HepG2 (cell line): Measurements from ENCODE around the gene PLVAP. TPM values are rescaled to one million over a fixed set of nuclear protein-coding genes. Genes with fewer than 3 reads are reported as not detected.

Experiments
- BORCS8-MEF2B ChIP-seq: sonication (generic); formaldehyde crosslinking; IDR thresholded peaks from 2 replicates; pipeline ENCODE4 v1.8.0; 2022; ENCODE audit warnings: mild to moderate bottlenecking, missing genetic modification reagents
- JUND ChIP-seq: sonication (generic); formaldehyde crosslinking; IDR thresholded peaks from 2 replicates; pipeline ENCODE4 v1.8.0; 2022; ENCODE audit warnings: mild to moderate bottlenecking, missing genetic modification reagents
- LCORL ChIP-seq, 2 experiments: fragments of 450-650 bp in 1 of 2; sonication (generic) in 1 of 2; formaldehyde crosslinking in 1 of 2; IDR thresholded peaks; 2 replicates each; pipeline versions ENCODE4 v1.5.0 to v1.6.1; 2017 to 2020; ENCODE audit warnings: antibody characterized with exemption in 1 of 2, missing genetic modification reagents in 1 of 2
- ZFX ChIP-seq: sonication (generic); formaldehyde crosslinking; IDR thresholded peaks from 2 replicates; pipeline ENCODE4 v1.4.0; 2020; ENCODE audit warnings: mild to moderate bottlenecking, low read depth, missing genetic modification reagents, moderate library complexity
- ZKSCAN5 ChIP-seq: sonication (generic); formaldehyde crosslinking; IDR thresholded peaks from 2 replicates; pipeline ENCODE4 v1.5.1; 2020; ENCODE audit warnings: mild to moderate bottlenecking, missing genetic modification reagents
- ZNF205 ChIP-seq: IDR thresholded peaks from 2 replicates; pipeline ENCODE4 v1.6.1; 2018; ENCODE audit warnings: missing biosample characterization, missing genetic modification reagents
- ZNF24 ChIP-seq: fragments of 450-650 bp; IDR thresholded peaks from 2 replicates; pipeline ENCODE4 v1.6.1; 2017; ENCODE audit warnings: antibody characterized with exemption, mild to moderate bottlenecking
- ZSCAN9 ChIP-seq: IDR thresholded peaks from 2 replicates; pipeline ENCODE4 v1.6.1; 2016; ENCODE audit warnings: borderline replicate concordance
- ZZZ3 ChIP-seq: sonication (generic); formaldehyde crosslinking; IDR thresholded peaks from 2 replicates; pipeline ENCODE4 v1.4.0; 2020; ENCODE audit warnings: missing genetic modification reagents, mild to moderate bottlenecking, borderline replicate concordance
- polyA plus RNA-seq, 8 experiments: library from polyadenylated mRNA; depleted of rRNA in 3 of 8; stranded (reverse) in 7 of 8; unstranded in 1 of 8; fragments of >200 nt; fragmentation: Illumina TruSeq in 4 of 8; extraction: Trizol in 4 of 8; gene quantifications; 2 replicates each; pipeline versions ENCODE4 v1.2.1 to v1.2.3, GENCODE V29; 2011 to 2016; ENCODE audit warnings: low read depth in 4 of 8, missing spikeins in 1 of 8, mixed read lengths in 1 of 8; ENCODE audit not compliant: insufficient read depth in 1 of 8
- total RNA-seq, 5 experiments: library from RNA; depleted of rRNA; stranded (reverse); fragments of >200 nt; fragmentation: Illumina TruSeq; extraction: Trizol; gene quantifications; 2 replicates each; pipeline ENCODE4 v1.2.3, GENCODE V29; 2016; ENCODE audit warnings: low read depth in 1 of 5
- TF ChIP-seq, protein P1 (sequence below): sonication (generic); formaldehyde crosslinking; IDR thresholded peaks from 2 replicates; pipeline ENCODE4 v1.5.1; 2020; ENCODE audit warnings: mild to moderate bottlenecking, missing genetic modification reagents
- TF ChIP-seq, protein P2 (sequence below): sonication (generic); formaldehyde crosslinking; IDR thresholded peaks from 2 replicates; pipeline ENCODE4 v1.4.0; 2020; ENCODE audit warnings: missing genetic modification reagents
- TF ChIP-seq, protein P3 (sequence below): sonication (generic); formaldehyde crosslinking; IDR thresholded peaks from 2 replicates; pipeline ENCODE4 v1.5.1; 2020; ENCODE audit warnings: missing genetic modification reagents, mild to moderate bottlenecking, borderline replicate concordance
- TF ChIP-seq, protein P4 (sequence below): sonication (generic); formaldehyde crosslinking; IDR thresholded peaks from 2 replicates; pipeline ENCODE4 v1.8.0; 2022; ENCODE audit warnings: mild to moderate bottlenecking, missing genetic modification reagents; ENCODE audit not compliant: insufficient replicate concordance

Gene PLVAP
- total and polyA plus RNA-seq, 2 of the 13 experiments (the other 11 are each of a cell fraction or from before 2014, with no cell fraction given) = 0.26 TPM; not detected in 1

DNA sequence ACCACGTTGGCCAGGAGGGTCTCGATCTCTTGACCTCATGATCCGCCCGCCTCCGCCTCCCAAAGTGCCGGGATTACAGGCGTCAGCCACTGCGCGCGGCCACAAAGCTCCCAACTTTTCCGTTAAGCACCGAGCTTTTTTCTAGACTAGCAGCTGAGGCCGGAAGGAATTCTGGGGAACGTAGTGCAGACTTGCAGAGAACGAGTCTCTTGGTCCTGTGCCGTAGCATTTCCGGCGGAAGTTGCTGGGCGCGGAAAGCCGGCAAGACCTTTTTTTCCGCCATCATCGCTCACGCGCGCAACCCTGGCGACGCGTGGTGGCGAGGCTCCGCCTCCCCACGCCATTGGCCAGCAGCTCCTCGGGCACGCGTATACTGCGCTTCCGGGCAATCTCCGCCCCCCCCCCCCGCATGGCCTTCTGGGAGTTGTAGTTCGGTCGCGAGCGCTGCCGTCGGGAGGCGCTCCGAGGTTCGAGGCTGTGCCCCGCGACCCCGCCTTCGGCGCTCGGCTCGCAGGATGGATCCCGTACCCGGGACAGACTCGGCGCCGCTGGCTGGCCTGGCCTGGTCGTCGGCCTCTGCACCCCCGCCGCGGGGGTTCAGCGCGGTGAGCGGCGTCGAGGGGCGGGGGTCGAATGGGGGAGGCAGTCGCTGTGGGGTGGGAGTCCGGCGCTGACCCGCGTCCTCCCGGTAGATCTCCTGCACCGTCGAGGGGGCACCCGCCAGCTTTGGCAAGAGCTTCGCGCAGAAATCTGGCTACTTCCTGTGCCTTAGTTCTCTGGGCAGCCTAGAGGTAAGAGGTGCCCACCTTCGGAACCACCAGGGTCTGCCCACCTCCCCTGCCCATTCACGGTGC, 42.7 kb upstream of the PLVAP start, which contains the start of gene MVB12A (continued):
- TF ChIP-seq, protein P1, sequence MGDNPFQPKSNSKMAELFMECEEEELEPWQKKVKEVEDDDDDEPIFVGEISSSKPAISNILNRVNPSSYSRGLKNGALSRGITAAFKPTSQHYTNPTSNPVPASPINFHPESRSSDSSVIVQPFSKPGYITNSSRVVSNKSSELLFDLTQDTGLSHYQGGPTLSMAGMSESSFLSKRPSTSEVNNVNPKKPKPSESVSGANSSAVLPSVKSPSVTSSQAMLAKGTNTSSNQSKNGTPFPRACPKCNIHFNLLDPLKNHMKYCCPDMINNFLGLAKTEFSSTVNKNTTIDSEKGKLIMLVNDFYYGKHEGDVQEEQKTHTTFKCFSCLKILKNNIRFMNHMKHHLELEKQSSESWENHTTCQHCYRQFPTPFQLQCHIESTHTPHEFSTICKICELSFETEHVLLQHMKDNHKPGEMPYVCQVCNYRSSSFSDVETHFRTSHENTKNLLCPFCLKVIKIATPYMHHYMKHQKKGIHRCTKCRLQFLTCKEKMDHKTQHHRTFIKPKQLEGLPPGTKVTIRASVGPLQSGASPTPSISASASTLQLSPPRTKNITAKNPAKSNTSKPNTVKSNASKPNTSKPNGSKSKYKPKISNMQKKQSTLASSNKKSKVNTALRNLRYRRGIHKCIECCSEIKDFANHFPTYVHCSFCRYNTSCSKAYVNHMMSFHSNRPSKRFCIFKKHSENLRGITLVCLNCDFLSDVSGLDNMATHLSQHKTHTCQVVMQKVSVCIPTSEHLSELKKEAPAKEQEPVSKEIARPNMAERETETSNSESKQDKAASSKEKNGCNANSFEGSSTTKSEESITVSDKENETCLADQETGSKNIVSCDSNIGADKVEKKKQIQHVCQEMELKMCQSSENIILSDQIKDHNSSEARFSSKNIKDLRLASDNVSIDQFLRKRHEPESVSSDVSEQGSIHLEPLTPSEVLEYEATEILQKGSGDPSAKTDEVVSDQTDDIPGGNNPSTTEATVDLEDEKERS (CRISPR knock-in tag) = no peak
- TF ChIP-seq ZNF205 (CRISPR knock-in tag) (peak; percentile 35; the same call in 1 of the 2 replicates), ZZZ3 (peak; percentile 17; the same call in 1 of the 2 replicates), JUND (CRISPR knock-in tag) (no peak), ZNF24 (no peak), LCORL (IDR thresholded peaks at IDR 0.05) (no peak), LCORL (CRISPR knock-in tag; IDR thresholded peaks at IDR 0.05) (peak; percentile 72; the same call in 1 of the 2 replicates), ZFX (peak; percentile 22; the same call in 1 of the 2 replicates), ZSCAN9 (CRISPR knock-in tag) (no peak), ZKSCAN5 (CRISPR knock-in tag) (no peak), BORCS8-MEF2B (CRISPR knock-in tag) (no peak; the same call in 1 of the 2 replicates)
- TF ChIP-seq, protein P2, sequence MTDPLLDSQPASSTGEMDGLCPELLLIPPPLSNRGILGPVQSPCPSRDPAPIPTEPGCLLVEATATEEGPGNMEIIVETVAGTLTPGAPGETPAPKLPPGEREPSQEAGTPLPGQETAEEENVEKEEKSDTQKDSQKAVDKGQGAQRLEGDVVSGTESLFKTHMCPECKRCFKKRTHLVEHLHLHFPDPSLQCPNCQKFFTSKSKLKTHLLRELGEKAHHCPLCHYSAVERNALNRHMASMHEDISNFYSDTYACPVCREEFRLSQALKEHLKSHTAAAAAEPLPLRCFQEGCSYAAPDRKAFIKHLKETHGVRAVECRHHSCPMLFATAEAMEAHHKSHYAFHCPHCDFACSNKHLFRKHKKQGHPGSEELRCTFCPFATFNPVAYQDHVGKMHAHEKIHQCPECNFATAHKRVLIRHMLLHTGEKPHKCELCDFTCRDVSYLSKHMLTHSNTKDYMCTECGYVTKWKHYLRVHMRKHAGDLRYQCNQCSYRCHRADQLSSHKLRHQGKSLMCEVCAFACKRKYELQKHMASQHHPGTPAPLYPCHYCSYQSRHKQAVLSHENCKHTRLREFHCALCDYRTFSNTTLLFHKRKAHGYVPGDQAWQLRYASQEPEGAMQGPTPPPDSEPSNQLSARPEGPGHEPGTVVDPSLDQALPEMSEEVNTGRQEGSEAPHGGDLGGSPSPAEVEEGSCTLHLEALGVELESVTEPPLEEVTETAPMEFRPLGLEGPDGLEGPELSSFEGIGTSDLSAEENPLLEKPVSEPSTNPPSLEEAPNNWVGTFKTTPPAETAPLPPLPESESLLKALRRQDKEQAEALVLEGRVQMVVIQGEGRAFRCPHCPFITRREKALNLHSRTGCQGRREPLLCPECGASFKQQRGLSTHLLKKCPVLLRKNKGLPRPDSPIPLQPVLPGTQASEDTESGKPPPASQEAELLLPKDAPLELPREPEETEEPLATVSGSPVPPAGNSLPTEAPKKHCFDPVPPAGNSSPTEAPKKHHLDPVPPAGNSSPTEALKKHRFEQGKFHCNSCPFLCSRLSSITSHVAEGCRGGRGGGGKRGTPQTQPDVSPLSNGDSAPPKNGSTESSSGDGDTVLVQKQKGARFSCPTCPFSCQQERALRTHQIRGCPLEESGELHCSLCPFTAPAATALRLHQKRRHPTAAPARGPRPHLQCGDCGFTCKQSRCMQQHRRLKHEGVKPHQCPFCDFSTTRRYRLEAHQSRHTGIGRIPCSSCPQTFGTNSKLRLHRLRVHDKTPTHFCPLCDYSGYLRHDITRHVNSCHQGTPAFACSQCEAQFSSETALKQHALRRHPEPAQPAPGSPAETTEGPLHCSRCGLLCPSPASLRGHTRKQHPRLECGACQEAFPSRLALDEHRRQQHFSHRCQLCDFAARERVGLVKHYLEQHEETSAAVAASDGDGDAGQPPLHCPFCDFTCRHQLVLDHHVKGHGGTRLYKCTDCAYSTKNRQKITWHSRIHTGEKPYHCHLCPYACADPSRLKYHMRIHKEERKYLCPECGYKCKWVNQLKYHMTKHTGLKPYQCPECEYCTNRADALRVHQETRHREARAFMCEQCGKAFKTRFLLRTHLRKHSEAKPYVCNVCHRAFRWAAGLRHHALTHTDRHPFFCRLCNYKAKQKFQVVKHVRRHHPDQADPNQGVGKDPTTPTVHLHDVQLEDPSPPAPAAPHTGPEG (CRISPR knock-in tag) = no peak; the same call in none of the 2 replicates
- TF ChIP-seq, protein P3, sequence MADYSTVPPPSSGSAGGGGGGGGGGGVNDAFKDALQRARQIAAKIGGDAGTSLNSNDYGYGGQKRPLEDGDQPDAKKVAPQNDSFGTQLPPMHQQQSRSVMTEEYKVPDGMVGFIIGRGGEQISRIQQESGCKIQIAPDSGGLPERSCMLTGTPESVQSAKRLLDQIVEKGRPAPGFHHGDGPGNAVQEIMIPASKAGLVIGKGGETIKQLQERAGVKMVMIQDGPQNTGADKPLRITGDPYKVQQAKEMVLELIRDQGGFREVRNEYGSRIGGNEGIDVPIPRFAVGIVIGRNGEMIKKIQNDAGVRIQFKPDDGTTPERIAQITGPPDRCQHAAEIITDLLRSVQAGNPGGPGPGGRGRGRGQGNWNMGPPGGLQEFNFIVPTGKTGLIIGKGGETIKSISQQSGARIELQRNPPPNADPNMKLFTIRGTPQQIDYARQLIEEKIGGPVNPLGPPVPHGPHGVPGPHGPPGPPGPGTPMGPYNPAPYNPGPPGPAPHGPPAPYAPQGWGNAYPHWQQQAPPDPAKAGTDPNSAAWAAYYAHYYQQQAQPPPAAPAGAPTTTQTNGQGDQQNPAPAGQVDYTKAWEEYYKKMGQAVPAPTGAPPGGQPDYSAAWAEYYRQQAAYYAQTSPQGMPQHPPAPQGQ (CRISPR knock-in tag) = no peak
- TF ChIP-seq, protein P4, sequence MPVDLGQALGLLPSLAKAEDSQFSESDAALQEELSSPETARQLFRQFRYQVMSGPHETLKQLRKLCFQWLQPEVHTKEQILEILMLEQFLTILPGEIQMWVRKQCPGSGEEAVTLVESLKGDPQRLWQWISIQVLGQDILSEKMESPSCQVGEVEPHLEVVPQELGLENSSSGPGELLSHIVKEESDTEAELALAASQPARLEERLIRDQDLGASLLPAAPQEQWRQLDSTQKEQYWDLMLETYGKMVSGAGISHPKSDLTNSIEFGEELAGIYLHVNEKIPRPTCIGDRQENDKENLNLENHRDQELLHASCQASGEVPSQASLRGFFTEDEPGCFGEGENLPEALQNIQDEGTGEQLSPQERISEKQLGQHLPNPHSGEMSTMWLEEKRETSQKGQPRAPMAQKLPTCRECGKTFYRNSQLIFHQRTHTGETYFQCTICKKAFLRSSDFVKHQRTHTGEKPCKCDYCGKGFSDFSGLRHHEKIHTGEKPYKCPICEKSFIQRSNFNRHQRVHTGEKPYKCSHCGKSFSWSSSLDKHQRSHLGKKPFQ (CRISPR knock-in tag) = no peak
